ENCODE results near the gene SORT1. TPM values are rescaled to one million over a fixed set of nuclear protein-coding genes. Genes with fewer than 3 reads are reported as not detected.
A peak's percentile ranks its signal among the peaks of the same experiment; 100 is the strongest.

SORT1 gene
- total RNA-seq, 6 experiments from 2014 or later, result 3.2 to 30.3 (median 13.7) TPM

- H3K36me3 ChIP-seq, result no peaks in the 10 kb centered on the region
- H3K4me1 ChIP-seq, result peaks cover 0 to 39% (median 12%) of the 10 kb centered on the region in 4 donors
- no peaks in the 10 kb centered on the region for H3K9me3 ChIP-seq
- no peak for TF ChIP-seq POLR2A (IDR thresholded peaks at IDR 0.05)
- no CpG with 5 or more reads among the region's 12 CpGs for WGBS (ENCODE audit: insufficient coverage, low coverage, low lambda C conversion rate, missing lambda C conversion rate)
- H3K27ac ChIP-seq, result no peak overlapping the region
- no peaks in the 10 kb centered on the region for H3K27me3 ChIP-seq
- DNase-seq (no peak), ATAC-seq (no peak)
- intact Hi-C loops (cut with DNase I), result no loop called here
- H3K4me3 ChIP-seq, result no peak overlapping the region
Observed at GRCh38 chr1:109280862-109281261, 116.9 kb downstream of the SORT1 start.

DNA sequence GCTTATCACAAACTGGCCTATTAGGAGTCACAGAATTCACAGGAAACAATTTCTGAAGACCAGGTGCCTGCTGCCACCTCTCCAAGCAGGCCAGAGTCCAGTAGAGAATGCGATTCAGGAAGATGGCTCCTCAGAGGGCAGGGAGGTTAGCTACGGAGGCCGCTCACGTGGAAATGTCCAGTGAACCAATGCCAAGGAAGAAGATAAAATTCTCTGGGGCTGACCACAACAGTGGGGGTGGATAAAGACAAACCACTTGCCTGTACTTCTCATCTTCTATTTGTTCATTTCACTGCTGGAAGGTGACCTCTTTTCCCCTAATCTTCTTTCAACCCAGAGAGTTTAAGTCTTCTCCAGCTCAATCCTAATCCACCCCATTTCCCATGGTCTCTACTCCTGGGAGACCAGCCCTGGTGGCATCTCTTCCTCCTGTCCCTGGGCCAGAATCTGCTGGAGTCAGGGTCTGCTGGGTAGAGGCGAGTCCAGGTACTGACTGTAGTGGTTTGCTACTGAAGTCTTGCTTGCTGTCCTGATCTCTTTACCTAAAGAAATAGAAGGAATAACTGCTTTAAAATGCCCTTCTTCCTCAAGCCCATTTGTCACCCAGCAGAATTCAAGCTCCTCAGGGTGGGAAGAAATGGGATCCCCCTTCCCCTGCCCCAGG, 118.0 kb downstream of the SORT1 start:
- H3K4me3 ChIP-seq, result no peak overlapping the region
- intact Hi-C loops (cut with DNase I), result no loop called here
- 84% methylated on average over 5 of the region's 5 CpGs for WGBS (ENCODE audit: insufficient coverage, low coverage, low lambda C conversion rate, missing lambda C conversion rate)
- H3K4me1 ChIP-seq, result peaks cover 0 to 42% (median 14%) of the 10 kb centered on the region in 4 donors
- TF ChIP-seq, protein P1, sequence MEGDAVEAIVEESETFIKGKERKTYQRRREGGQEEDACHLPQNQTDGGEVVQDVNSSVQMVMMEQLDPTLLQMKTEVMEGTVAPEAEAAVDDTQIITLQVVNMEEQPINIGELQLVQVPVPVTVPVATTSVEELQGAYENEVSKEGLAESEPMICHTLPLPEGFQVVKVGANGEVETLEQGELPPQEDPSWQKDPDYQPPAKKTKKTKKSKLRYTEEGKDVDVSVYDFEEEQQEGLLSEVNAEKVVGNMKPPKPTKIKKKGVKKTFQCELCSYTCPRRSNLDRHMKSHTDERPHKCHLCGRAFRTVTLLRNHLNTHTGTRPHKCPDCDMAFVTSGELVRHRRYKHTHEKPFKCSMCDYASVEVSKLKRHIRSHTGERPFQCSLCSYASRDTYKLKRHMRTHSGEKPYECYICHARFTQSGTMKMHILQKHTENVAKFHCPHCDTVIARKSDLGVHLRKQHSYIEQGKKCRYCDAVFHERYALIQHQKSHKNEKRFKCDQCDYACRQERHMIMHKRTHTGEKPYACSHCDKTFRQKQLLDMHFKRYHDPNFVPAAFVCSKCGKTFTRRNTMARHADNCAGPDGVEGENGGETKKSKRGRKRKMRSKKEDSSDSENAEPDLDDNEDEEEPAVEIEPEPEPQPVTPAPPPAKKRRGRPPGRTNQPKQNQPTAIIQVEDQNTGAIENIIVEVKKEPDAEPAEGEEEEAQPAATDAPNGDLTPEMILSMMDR (IDR thresholded peaks at IDR 0.05), result no peak
- no peak for TF ChIP-seq POLR2A (IDR thresholded peaks at IDR 0.05)
- no peaks in the 10 kb centered on the region for H3K36me3 ChIP-seq
- no peak overlapping the region for H3K27ac ChIP-seq
- ATAC-seq (no peak), DNase-seq (no peak)
- H3K9me3 ChIP-seq, result no peaks in the 10 kb centered on the region
- no peaks in the 10 kb centered on the region for H3K27me3 ChIP-seq

DNA sequence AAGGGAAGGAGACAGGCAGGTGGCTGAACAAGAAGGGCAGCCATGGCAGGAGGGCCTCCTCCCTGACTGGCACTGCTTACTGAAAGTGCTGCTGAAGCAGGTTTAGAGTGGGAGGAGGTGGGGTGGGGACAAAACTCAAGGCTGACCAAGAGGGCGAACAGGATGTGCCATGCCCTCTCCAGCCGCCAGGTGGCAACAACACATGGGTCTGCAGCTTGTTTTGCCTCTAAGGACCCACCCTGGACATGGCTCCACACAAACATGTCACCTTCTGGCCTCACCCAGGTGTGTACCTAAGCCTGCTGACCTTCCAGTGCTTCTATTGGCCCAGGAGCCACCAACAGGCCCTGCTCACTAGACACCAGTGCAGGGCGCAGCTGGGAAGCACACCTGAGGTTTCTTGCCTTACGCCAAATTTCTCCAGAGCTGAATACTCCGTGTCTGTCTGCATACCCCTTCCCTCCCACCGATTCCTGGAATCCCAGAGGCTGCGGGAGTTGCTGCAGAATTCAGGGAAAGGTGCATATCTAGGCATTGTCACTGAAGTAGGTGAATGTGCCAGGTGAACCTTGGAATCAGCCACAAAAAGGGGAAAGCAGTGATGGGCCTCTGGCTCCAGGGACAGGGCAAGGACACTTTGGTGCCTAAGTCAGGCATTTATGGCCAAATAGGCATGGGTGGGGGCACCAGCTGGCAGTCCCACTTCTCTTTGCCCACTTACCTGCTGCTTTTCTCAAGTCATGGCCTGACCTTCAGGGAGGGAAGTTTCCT, 120.1 kb downstream of the SORT1 start:
- Histone ChIP-seq H3K27ac (peak overlapping the region in 1 of 3 donors; percentile 77), H3K4me3 (no peak overlapping the region), H3K4me1 (peaks cover 0 to 52% (median 14%) of the 10 kb centered on the region in 4 donors), H3K9me3 (no peaks in the 10 kb centered on the region), H3K36me3 (no peaks in the 10 kb centered on the region), H3K27me3 (no peaks in the 10 kb centered on the region)
- DNase-seq (peak; percentile 68 to 84 (median 80)), ATAC-seq (peak; percentile 77 to 88 (median 79))
- 27% methylated on average over 4 of the region's 7 CpGs for WGBS (ENCODE audit: insufficient coverage, low coverage, low lambda C conversion rate, missing lambda C conversion rate)
- intact Hi-C loops (cut with DNase I), result no loop called here
- TF ChIP-seq, protein P1 (IDR thresholded peaks at IDR 0.05), result peak; percentile 74 to 95 (median 88)
- TF ChIP-seq POLR2A (IDR thresholded peaks at IDR 0.05), result peak; percentile 17

- DNase-seq, result peak in 1 of 3 donors; percentile 52
- peaks cover 0 to 41% (median 14%) of the 10 kb centered on the region in 4 donors for H3K4me1 ChIP-seq
Observed at GRCh38 chr1:109275706-109276345, 121.9 kb downstream of the SORT1 start.

More at GRCh38 chr1:109275706-109276345, 121.9 kb downstream of the SORT1 start:
- Histone ChIP-seq H3K36me3 (no peaks in the 10 kb centered on the region), H3K27me3 (no peaks in the 10 kb centered on the region), H3K4me3 (no peak overlapping the region), H3K27ac (peak overlapping the region in 1 of 3 donors; percentile 88), H3K9me3 (no peaks in the 10 kb centered on the region)
- 67% methylated on average over 8 of the region's 9 CpGs for WGBS (ENCODE audit: insufficient coverage, low coverage, low lambda C conversion rate, missing lambda C conversion rate)
- TF ChIP-seq, protein P1 (IDR thresholded peaks at IDR 0.05), result no peak
- no peak for TF ChIP-seq POLR2A (IDR thresholded peaks at IDR 0.05)
- ATAC-seq, result peak in 3 of 4 donors; percentile 1 to 18 (median 3)
- intact Hi-C loops (cut with DNase I), result no loop called here
